Measurements from ENCODE around the gene ITSN1.
"Not testable (repeated sequence)": the region's sequence is repeated elsewhere in the genome, so short reads cannot be mapped to it uniquely, and the experiment has no call there.

The ITSN1 gene

DNA sequence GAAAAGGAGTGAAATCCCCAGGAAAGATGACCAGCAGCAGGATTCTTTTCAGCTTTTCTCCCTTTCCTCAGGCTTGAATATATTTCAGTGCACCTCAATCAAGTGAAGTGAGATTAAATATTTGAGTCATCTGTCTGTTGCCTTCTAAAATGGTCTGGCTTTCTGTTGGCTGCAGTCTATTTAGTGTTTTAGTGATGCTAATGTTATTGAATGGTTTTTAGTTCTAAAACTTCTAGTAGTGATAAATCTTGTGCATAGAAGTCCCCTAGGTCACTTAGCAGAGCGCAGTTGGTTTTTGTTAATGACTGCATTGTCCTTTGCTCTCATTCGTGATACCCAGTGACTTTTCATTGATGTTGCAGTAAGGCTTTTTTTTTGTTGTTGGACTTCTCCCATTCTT lies 53.5 kb downstream of the ITSN1 start:
- Histone ChIP-seq H3K36me3 (ENCODE audit: insufficient read depth, low read length) (no peaks in the 10 kb centered on the region), H3K4me1 (ENCODE audit: insufficient read depth, low read length) (peaks cover 32% of the 10 kb centered on the region), H3K4me3 (ENCODE audit: low read length) (no peak overlapping the region), H2AFZ (ENCODE audit: low read depth, low read length) (no peak overlapping the region), H3K27me3 (ENCODE audit: insufficient read depth, low read length) (no peaks in the 10 kb centered on the region), H3K9me3 (ENCODE audit: low read length) (no peaks in the 10 kb centered on the region)

- Histone ChIP-seq H3K4me1 (ENCODE audit: insufficient read depth, low read length) (peaks cover 32% of the 10 kb centered on the region), H2AFZ (ENCODE audit: low read depth, low read length) (no peak overlapping the region), H3K36me3 (ENCODE audit: insufficient read depth, low read length) (no peaks in the 10 kb centered on the region), H3K27me3 (ENCODE audit: insufficient read depth, low read length) (no peaks in the 10 kb centered on the region), H3K9me3 (ENCODE audit: low read length) (no peaks in the 10 kb centered on the region), H3K4me3 (ENCODE audit: low read length) (no peak overlapping the region)
Measured at GRCh38 chr21:33696465-33696864, 54.2 kb downstream of the ITSN1 start.

DNA sequence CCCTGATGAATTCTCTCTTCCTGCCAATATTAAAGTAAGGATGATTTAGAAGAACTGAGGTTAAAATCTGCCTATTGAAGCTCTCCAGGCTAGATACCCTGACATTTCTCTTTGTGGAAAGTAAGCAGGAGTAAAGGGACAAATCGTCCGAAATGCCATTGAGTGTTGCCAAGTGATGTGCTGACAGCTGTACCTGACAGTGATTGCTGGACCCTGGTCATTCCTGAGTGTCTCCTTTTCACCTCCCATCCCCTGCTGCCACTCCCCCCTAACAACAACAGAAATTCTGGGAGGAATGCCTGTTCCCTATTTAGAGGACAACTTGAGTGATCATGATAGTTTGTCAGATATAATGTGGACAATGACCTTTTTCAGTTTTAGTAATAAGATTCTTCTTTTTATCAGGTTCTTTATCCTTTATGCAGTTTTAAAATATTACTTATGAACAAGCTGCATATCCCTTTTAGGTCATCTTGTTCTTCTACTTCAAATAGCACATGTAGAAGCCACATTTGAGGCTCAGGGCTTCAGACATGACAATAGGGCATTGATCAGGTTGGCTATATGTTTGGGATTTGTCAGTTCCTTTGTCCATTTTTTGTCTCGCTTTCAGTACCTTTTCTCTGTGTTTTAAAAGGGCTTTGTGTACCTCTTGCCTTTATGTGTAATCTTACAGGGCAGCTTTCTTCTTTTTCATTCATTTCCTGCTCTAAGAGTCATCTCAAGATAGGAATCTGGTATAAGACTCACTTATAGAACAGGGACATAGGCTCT lies 56.0 kb downstream of the ITSN1 start:
- no peaks in the 10 kb centered on the region for H3K27me3 ChIP-seq (ENCODE audit: insufficient read depth, low read length)
- H3K4me3 ChIP-seq (ENCODE audit: low read length): no peak overlapping the region
- peaks cover 32% of the 10 kb centered on the region for H3K4me1 ChIP-seq (ENCODE audit: insufficient read depth, low read length)
- H3K9me3 ChIP-seq (ENCODE audit: low read length): no peaks in the 10 kb centered on the region
- H2AFZ ChIP-seq (ENCODE audit: low read depth, low read length): no peak overlapping the region
- H3K36me3 ChIP-seq (ENCODE audit: insufficient read depth, low read length): no peaks in the 10 kb centered on the region

GRCh38 chr21:33699277-33699676 lies 57.0 kb downstream of the ITSN1 start:
- no peak overlapping the region for H3K4me3 ChIP-seq (ENCODE audit: low read length)
- H3K9me3 ChIP-seq (ENCODE audit: low read length): no peaks in the 10 kb centered on the region
- peaks cover 32% of the 10 kb centered on the region for H3K4me1 ChIP-seq (ENCODE audit: insufficient read depth, low read length)
- no peak overlapping the region for H2AFZ ChIP-seq (ENCODE audit: low read depth, low read length)
- no peaks in the 10 kb centered on the region for H3K27me3 ChIP-seq (ENCODE audit: insufficient read depth, low read length)
- no peaks in the 10 kb centered on the region for H3K36me3 ChIP-seq (ENCODE audit: insufficient read depth, low read length)

DNA sequence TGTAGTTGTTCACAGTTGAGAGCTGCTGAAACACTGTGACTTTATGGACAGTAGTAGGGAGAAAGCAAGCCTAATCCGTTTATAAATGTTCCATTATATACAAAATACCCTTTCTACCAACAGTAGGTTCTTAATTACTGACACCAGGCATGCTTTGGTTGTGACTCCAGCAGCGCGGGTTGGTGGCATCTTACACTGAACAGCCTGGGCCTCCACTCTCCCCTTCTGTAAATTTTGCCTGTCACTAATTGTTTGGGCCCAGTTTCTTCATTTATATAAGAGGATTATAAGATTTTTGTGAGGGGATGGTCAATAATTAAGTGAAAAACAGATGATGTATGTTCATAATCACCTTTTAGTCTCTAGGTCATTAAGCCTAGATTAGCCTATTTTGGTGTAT lies 58.2 kb downstream of the ITSN1 start:
- H3K9me3 ChIP-seq (ENCODE audit: low read length): no peaks in the 10 kb centered on the region
- H3K36me3 ChIP-seq (ENCODE audit: insufficient read depth, low read length): no peaks in the 10 kb centered on the region
- H3K4me3 ChIP-seq (ENCODE audit: low read length): no peak overlapping the region
- no peak overlapping the region for H2AFZ ChIP-seq (ENCODE audit: low read depth, low read length)
- peaks cover 30% of the 10 kb centered on the region for H3K4me1 ChIP-seq (ENCODE audit: insufficient read depth, low read length)
- H3K27me3 ChIP-seq (ENCODE audit: insufficient read depth, low read length): no peaks in the 10 kb centered on the region

DNA sequence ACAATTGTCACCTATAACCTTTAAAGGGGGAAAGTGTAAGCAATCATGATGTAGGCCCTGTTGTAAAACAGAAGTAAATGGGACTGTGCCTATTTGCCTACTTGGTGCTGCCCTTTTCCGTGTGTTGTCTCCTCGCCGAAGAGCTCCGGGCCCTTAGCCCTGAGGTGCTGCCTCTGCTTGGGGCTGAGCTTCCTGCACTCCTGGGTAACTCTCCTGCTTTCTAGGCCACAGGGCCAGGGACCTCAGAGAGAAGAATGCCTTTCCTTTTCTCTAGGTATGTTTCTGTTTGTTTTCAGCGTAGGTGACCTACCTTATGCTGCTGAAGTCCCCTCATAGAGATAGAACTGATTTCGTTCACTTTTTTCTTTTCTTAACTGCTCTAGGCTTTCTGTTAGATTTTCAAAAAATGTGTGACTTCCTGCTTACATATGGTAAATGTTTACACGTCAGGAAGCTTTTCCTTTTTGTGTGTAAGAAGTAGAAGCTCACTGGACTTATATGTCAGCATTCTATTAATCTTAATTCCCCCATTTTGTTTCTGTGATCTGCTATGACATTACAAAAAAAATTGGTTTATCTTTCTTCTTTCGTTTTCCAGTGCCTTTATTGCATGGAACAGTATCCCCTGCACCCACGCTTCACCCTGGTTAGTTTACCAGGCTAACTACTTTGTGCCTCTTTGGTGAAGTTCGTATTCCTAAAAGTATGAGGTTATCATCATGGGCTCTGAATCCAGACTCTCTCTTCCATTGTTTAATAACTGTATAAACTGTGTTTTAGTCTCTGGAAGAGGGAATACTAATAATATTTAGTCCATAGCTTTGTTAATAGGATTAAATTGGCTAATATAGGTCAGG lies 61.7 kb downstream of the ITSN1 start:
- H3K9me3 ChIP-seq (ENCODE audit: low read length): peaks cover 7% of the 10 kb centered on the region
- H3K27me3 ChIP-seq (ENCODE audit: insufficient read depth, low read length): no peaks in the 10 kb centered on the region
- no peak overlapping the region for H3K4me3 ChIP-seq (ENCODE audit: low read length)
- H3K36me3 ChIP-seq (ENCODE audit: insufficient read depth, low read length): peaks cover under 1% of the 10 kb centered on the region
- H3K4me1 ChIP-seq (ENCODE audit: insufficient read depth, low read length): no peaks in the 10 kb centered on the region
- no peak overlapping the region for H2AFZ ChIP-seq (ENCODE audit: low read depth, low read length)

DNA sequence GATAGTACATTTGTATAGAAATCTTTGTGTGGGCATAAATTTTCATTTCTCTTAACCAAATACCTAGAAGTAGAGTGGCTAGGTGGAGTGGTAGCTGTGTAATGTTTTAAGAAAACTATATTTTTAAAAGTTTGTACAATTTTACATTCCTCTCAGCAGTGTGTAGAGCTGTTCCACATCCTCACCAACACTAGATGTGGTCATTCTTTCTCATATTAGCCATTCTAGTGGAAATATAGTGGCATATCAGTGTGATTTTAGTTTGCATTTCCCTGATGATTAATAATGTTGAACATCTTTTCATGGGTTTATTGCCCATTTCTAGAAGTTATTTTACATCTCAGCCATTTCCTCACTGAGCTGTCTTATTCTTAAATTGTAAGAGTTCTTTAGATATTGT lies 65.5 kb downstream of the ITSN1 start:
- no peaks in the 10 kb centered on the region for H3K4me1 ChIP-seq (ENCODE audit: insufficient read depth, low read length)
- H3K27me3 ChIP-seq (ENCODE audit: insufficient read depth, low read length): no peaks in the 10 kb centered on the region
- peaks cover 4% of the 10 kb centered on the region for H3K36me3 ChIP-seq (ENCODE audit: insufficient read depth, low read length)
- H2AFZ ChIP-seq (ENCODE audit: low read depth, low read length): no peak overlapping the region
- peaks cover 13% of the 10 kb centered on the region for H3K9me3 ChIP-seq (ENCODE audit: low read length)
- no peak overlapping the region for H3K4me3 ChIP-seq (ENCODE audit: low read length)

GRCh38 chr21:33708874-33709273 lies 66.6 kb downstream of the ITSN1 start:
- Histone ChIP-seq H3K36me3 (ENCODE audit: insufficient read depth, low read length) (peaks cover 4% of the 10 kb centered on the region), H3K9me3 (ENCODE audit: low read length) (peaks cover 13% of the 10 kb centered on the region), H3K27me3 (ENCODE audit: insufficient read depth, low read length) (no peaks in the 10 kb centered on the region), H3K4me3 (ENCODE audit: low read length) (no peak overlapping the region), H2AFZ (ENCODE audit: low read depth, low read length) (no peak overlapping the region), H3K4me1 (ENCODE audit: insufficient read depth, low read length) (no peaks in the 10 kb centered on the region)

DNA sequence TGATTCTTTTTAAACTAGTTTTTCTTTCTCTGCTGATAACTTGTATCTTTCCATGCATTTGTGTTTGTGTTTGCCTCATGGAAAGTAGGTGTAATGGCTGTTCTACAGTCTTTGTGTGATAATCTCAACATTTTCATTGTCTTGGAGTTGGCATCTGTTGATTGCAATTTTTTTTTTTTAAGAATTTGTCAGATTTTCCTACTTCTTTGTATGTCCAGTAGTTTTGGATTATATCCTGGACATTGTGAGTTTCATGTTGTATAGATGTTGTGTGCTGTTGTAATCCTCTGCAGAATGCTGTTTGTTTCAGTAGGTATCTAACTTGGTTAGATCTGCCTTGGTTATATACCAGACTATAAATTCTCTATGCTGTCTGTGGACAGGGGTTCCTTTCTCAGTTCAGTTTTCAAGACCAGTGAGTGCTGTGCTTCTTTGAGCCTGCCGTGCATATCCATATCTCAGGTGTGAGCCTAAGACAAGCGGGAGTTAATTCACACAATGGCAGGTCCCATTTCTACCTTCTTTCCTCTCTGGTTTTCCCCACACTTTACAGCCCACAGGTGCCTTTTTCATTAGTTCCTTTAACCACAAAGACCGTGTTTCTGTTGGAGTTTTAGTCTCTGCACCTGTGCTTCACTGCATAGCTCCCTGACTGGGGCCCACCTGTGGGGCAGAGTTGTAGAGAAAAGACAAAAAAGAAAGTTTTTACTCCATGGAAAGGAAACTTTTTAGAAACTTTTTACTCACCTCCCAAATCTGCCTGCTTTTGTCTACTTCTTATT lies 69.9 kb downstream of the ITSN1 start:
- Histone ChIP-seq H3K4me3 (ENCODE audit: low read length) (no peak overlapping the region), H2AFZ (ENCODE audit: low read depth, low read length) (no peak overlapping the region), H3K4me1 (ENCODE audit: insufficient read depth, low read length) (no peaks in the 10 kb centered on the region), H3K27me3 (ENCODE audit: insufficient read depth, low read length) (no peaks in the 10 kb centered on the region), H3K36me3 (ENCODE audit: insufficient read depth, low read length) (peaks cover 4% of the 10 kb centered on the region), H3K9me3 (ENCODE audit: low read length) (peaks cover 13% of the 10 kb centered on the region)

GRCh38 chr21:33721081-33721480 lies 78.8 kb downstream of the ITSN1 start:
- Histone ChIP-seq H3K9me3 (ENCODE audit: low read length) (no peaks in the 10 kb centered on the region), H3K36me3 (ENCODE audit: insufficient read depth, low read length) (peaks cover 45% of the 10 kb centered on the region), H3K4me1 (ENCODE audit: insufficient read depth, low read length) (no peaks in the 10 kb centered on the region), H3K4me3 (ENCODE audit: low read length) (no peak overlapping the region), H3K27me3 (ENCODE audit: insufficient read depth, low read length) (no peaks in the 10 kb centered on the region), H2AFZ (ENCODE audit: low read depth, low read length) (no peak overlapping the region)

- H3K4me3 ChIP-seq (ENCODE audit: low read length); H3K4me1 ChIP-seq (ENCODE audit: insufficient read depth, low read length); H2AFZ ChIP-seq (ENCODE audit: low read depth, low read length); H3K9me3 ChIP-seq (ENCODE audit: low read length); H3K27me3 ChIP-seq (ENCODE audit: insufficient read depth, low read length): not testable (repeated sequence)
- peaks cover 18% of the 10 kb centered on the region for H3K36me3 ChIP-seq (ENCODE audit: insufficient read depth, low read length)
Measured at GRCh38 chr21:33729139-33729538, 86.8 kb downstream of the ITSN1 start.

GRCh38 chr21:33729641-33730040 lies 87.3 kb downstream of the ITSN1 start:
- Histone ChIP-seq H3K27me3 (ENCODE audit: insufficient read depth, low read length) (no peaks in the 10 kb centered on the region), H2AFZ (ENCODE audit: low read depth, low read length) (no peak overlapping the region), H3K36me3 (ENCODE audit: insufficient read depth, low read length) (peaks cover 13% of the 10 kb centered on the region)

DNA sequence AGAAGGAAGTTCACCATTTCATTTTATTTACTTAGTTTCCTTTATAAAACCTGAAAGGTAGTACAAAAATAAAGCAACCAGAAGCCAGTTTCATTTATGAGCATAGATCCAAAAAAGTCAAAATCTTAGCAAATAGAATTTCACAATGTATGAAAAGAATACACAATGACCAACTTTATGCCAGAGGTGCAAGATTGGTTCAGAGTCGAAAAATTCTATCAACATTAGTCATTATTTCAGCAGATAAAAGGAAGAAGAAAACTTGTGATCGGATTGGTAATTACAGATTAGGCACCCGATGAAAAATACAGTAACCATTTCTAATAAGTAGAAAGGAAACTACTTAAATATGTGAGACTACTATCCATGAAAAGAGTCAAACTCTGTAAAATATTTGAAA lies 89.1 kb downstream of the ITSN1 start:
- Histone ChIP-seq H2AFZ (ENCODE audit: low read depth, low read length) (no peak overlapping the region), H3K4me1 (ENCODE audit: insufficient read depth, low read length) (no peaks in the 10 kb centered on the region), H3K4me3 (ENCODE audit: low read length) (no peak overlapping the region), H3K27me3 (ENCODE audit: insufficient read depth, low read length) (no peaks in the 10 kb centered on the region), H3K36me3 (ENCODE audit: insufficient read depth, low read length) (peaks cover 9% of the 10 kb centered on the region), H3K9me3 (ENCODE audit: low read length) (no peaks in the 10 kb centered on the region)

More at GRCh38 chr21:33729641-33730040, 87.3 kb downstream of the ITSN1 start:
- Histone ChIP-seq H3K9me3 (ENCODE audit: low read length) (no peaks in the 10 kb centered on the region), H3K4me1 (ENCODE audit: insufficient read depth, low read length) (no peaks in the 10 kb centered on the region), H3K4me3 (ENCODE audit: low read length) (no peak overlapping the region)
